HEK293 (cell line): ENCODE measurements around the gene IFRD2.
A peak's percentile ranks its signal among the peaks of the same experiment; 100 is the strongest.

Experiments used
- CTCF ChIA-PET: fragments of 350-600 bp; formaldehyde crosslinking; extraction: SDS; loops from one replicate; lab custom pipeline; 2021; ENCODE audit warnings: antibody characterized with exemption; lab: Yijun Ruan, JAX
- POLR2A ChIA-PET: fragments of 300-600 bp; formaldehyde crosslinking; extraction: SDS; loops from one replicate; lab custom pipeline; 2020; ENCODE audit warnings: antibody characterized with exemption, inconsistent platforms; lab: Yijun Ruan, JAX
- H3K27ac ChIP-seq: fragments of 200-500 bp; sonication (Bioruptor generic); 2 replicates; pipeline ENCODE4 v1.5.1; 2014; ENCODE audit warnings: low read depth, low read length, control low read depth, inconsistent platforms; ENCODE audit errors: extremely low read depth
- H3K36me3 ChIP-seq, 2 experiments: fragments of 200-500 bp in 1 of 2; sonication (Bioruptor generic) in 1 of 2; 1 replicate in 1 of 2; 2 replicates in 1 of 2; pipeline ENCODE4 v1.5.1; 2014 to 2017; ENCODE audit warnings: inconsistent platforms in 2 of 2, low read length in 2 of 2; ENCODE audit not compliant: control insufficient read depth in 2 of 2, insufficient read depth in 1 of 2
- H3K4me1 ChIP-seq: fragments of 200-500 bp; sonication (Bioruptor generic); 2 replicates; pipeline ENCODE4 v1.5.1; 2014; ENCODE audit warnings: mild to moderate bottlenecking, low read length, inconsistent platforms; ENCODE audit not compliant: control insufficient read depth, insufficient read depth
- H3K4me3 ChIP-seq: 2 replicates; pipeline ENCODE4 v1.5.1; 2011; ENCODE audit warnings: low read depth, mild to moderate bottlenecking, control low read depth, low read length, moderate library complexity
- H3K9me3 ChIP-seq: fragments of 200-500 bp; sonication (Bioruptor generic); 2 replicates; pipeline ENCODE4 v1.5.1; 2014; ENCODE audit warnings: low read depth, low read length, inconsistent platforms; ENCODE audit not compliant: control insufficient read depth, insufficient read depth
- GLI2 ChIP-seq: fragments of 450-650 bp; formaldehyde crosslinking; IDR thresholded peaks from 2 replicates; pipeline ENCODE4; 2017; ENCODE audit warnings: missing biosample characterization, missing genetic modification characterization, low read depth, borderline replicate concordance
- GLIS2 ChIP-seq: fragments of 450-650 bp; formaldehyde crosslinking; IDR thresholded peaks from 2 replicates; pipeline ENCODE4 v1.5.1; 2016; ENCODE audit warnings: missing biosample characterization, missing genetic modification characterization
- KLF16 ChIP-seq: fragments of 450-650 bp; formaldehyde crosslinking; IDR thresholded peaks from 2 replicates; pipeline ENCODE4 v1.5.1; 2017; ENCODE audit warnings: missing biosample characterization, missing genetic modification characterization
- KLF8 ChIP-seq: fragments of 450-650 bp; formaldehyde crosslinking; IDR thresholded peaks from 2 replicates; pipeline ENCODE4 v1.5.1; 2016; ENCODE audit warnings: missing biosample characterization, missing genetic modification characterization
- REST ChIP-seq: fragments of 450-650 bp; formaldehyde crosslinking; IDR thresholded peaks from 2 replicates; pipeline ENCODE4 v1.5.1; 2016; ENCODE audit warnings: missing biosample characterization, missing genetic modification characterization
- TRIM28 ChIP-seq: IDR thresholded peaks from 2 replicates; pipeline ENCODE4 v1.6.1; 2011; ENCODE audit warnings: low read length, control low read depth, borderline replicate concordance
- ZFP41 ChIP-seq: fragments of 450-650 bp; formaldehyde crosslinking; IDR thresholded peaks from 2 replicates; pipeline ENCODE4 v1.5.1; 2016; ENCODE audit warnings: missing biosample characterization, missing genetic modification characterization, borderline replicate concordance
- ZIC2 ChIP-seq: fragments of 450-650 bp; formaldehyde crosslinking; IDR thresholded peaks from 2 replicates; pipeline ENCODE4 v1.5.1; 2016; ENCODE audit warnings: missing biosample characterization, missing genetic modification characterization
- ZNF223 ChIP-seq: fragments of 450-650 bp; formaldehyde crosslinking; IDR thresholded peaks from 2 replicates; pipeline ENCODE4 v1.5.1; 2016; ENCODE audit warnings: missing biosample characterization, missing genetic modification characterization
- ZNF280C ChIP-seq: fragments of 450-650 bp; formaldehyde crosslinking; IDR thresholded peaks from 2 replicates; pipeline ENCODE4 v1.5.1; 2016; ENCODE audit warnings: missing biosample characterization, missing genetic modification characterization
- ZNF366 ChIP-seq: fragments of 450-650 bp; formaldehyde crosslinking; conservative IDR thresholded peaks from 2 replicates; pipeline ENCODE4 v1.5.1; 2016; ENCODE audit warnings: missing biosample characterization, missing genetic modification characterization
- ZNF473 ChIP-seq: fragments of 450-650 bp; formaldehyde crosslinking; IDR thresholded peaks from 2 replicates; pipeline ENCODE4 v1.5.1; 2017; ENCODE audit warnings: missing biosample characterization, missing genetic modification characterization
- ZNF521 ChIP-seq: fragments of 450-650 bp; formaldehyde crosslinking; IDR thresholded peaks from 2 replicates; pipeline ENCODE4 v1.5.1; 2017; ENCODE audit warnings: missing biosample characterization, mild to moderate bottlenecking, missing genetic modification characterization
- ZNF560 ChIP-seq: fragments of 450-650 bp; formaldehyde crosslinking; IDR thresholded peaks from 2 replicates; pipeline ENCODE4 v1.5.1; 2017; ENCODE audit warnings: missing biosample characterization, missing genetic modification characterization, borderline replicate concordance
- ZNF624 ChIP-seq: fragments of 450-650 bp; formaldehyde crosslinking; IDR thresholded peaks from 2 replicates; pipeline ENCODE4 v1.5.1; 2017; ENCODE audit warnings: missing biosample characterization, missing genetic modification characterization
- ZNF639 ChIP-seq: fragments of 450-650 bp; formaldehyde crosslinking; IDR thresholded peaks from 2 replicates; pipeline ENCODE4 v1.5.1; 2016; ENCODE audit warnings: missing biosample characterization, missing genetic modification characterization
- ZNF654 ChIP-seq: fragments of 450-650 bp; formaldehyde crosslinking; IDR thresholded peaks from 2 replicates; pipeline ENCODE4 v1.5.1; 2016; ENCODE audit warnings: low read depth, missing biosample characterization, missing genetic modification characterization
- ZNF677 ChIP-seq: fragments of 450-650 bp; IDR thresholded peaks from 2 replicates; pipeline ENCODE4 v1.5.0; 2018; ENCODE audit warnings: missing biosample characterization, mild to moderate bottlenecking, missing genetic modification characterization, moderate library complexity
- ZNF707 ChIP-seq: fragments of 450-650 bp; formaldehyde crosslinking; IDR thresholded peaks from 2 replicates; pipeline ENCODE4 v1.5.1; 2016; ENCODE audit warnings: missing biosample characterization, missing genetic modification characterization
- ZNF791 ChIP-seq: fragments of 450-650 bp; formaldehyde crosslinking; IDR thresholded peaks from 2 replicates; pipeline ENCODE4 v1.5.1; 2016; ENCODE audit warnings: missing biosample characterization, missing genetic modification characterization
- ZNF792 ChIP-seq: fragments of 450-650 bp; formaldehyde crosslinking; IDR thresholded peaks from 2 replicates; pipeline ENCODE4 v1.5.1; 2016; ENCODE audit warnings: missing biosample characterization, missing genetic modification characterization
- ZXDB ChIP-seq: fragments of 450-650 bp; formaldehyde crosslinking; IDR thresholded peaks from 2 replicates; pipeline ENCODE4 v1.5.1; 2016; ENCODE audit warnings: missing biosample characterization, missing genetic modification characterization
- TF ChIP-seq, protein P1 (sequence below): fragments of 450-650 bp; formaldehyde crosslinking; IDR thresholded peaks from 2 replicates; pipeline ENCODE4 v1.5.1; 2017; ENCODE audit warnings: missing biosample characterization, missing genetic modification characterization
- TF ChIP-seq, protein P2 (sequence below): fragments of 450-650 bp; formaldehyde crosslinking; IDR thresholded peaks from 2 replicates; pipeline ENCODE4 v1.5.1; 2017; ENCODE audit warnings: missing biosample characterization, mild to moderate bottlenecking, missing genetic modification characterization, moderate library complexity
- TF ChIP-seq, protein P3 (sequence below): fragments of 450-650 bp; formaldehyde crosslinking; IDR thresholded peaks from 2 replicates; pipeline ENCODE4 v1.5.1; 2016; ENCODE audit warnings: missing biosample characterization, missing genetic modification characterization

Gene IFRD2

DNA sequence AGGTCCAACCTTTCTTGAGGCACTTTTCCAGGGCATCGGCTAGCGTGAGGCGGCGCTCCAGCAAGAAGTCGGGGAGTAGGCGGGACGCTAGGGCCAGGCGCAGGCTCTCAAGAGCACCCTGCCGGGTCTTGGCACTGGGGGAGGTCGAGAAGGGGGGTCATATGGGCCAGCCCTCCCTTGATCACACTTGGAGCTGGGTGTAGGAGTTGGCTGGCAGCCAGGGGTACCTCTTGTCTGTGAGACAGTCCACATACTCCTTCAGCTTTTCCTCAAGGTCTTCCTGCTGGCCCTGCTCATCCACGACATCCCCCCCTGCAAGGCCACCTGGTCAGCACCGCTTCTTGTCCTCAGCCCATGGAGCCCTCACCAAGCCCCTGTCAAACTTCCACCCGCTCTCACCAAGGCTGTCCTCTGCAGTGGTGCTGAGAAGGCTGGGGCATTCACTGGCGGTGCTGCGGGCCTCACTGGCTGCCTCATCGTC lies 2.0 kb downstream of the IFRD2 start (continued):
- TF ChIP-seq ZNF280C (tag by site-specific recombination) (no peak), REST (tag by site-specific recombination) (0 out of 2 replicates have a peak, but pooled peaks have one; percentile 25), ZNF792 (tag by site-specific recombination) (no peak), ZNF654 (tag by site-specific recombination) (no peak), TRIM28 (no peak), ZFP41 (no peak), GLIS2 (no peak), ZNF473 (tag by site-specific recombination) (no peak), ZNF366 (no peak), ZNF521 (no peak), KLF16 (no peak), KLF8 (tag by site-specific recombination) (no peak), ZXDB (tag by site-specific recombination) (no peak)
- TF ChIP-seq, protein P1, sequence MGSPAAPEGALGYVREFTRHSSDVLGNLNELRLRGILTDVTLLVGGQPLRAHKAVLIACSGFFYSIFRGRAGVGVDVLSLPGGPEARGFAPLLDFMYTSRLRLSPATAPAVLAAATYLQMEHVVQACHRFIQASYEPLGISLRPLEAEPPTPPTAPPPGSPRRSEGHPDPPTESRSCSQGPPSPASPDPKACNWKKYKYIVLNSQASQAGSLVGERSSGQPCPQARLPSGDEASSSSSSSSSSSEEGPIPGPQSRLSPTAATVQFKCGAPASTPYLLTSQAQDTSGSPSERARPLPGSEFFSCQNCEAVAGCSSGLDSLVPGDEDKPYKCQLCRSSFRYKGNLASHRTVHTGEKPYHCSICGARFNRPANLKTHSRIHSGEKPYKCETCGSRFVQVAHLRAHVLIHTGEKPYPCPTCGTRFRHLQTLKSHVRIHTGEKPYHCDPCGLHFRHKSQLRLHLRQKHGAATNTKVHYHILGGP (tag by site-specific recombination), result no peak

DNA sequence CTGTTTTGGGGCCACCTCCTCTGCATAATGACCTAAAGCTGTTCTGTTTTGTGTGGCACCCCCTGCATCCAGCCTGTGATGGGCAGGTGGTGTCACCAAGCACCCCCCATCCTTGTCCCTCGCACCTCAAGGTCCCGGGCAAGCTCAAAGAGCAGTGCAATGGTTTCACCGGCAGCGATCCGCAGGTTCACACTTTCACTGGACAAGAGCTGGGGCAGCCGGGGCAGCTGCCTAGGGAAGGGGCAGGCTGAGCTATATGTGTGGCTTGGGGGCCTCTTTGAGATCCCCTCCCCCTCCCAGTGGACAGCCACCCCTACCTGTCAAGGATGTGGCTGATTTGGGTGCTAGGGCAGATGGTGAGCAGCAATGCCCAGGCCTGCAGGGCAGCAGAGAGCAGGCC lies 3.1 kb downstream of the IFRD2 start:
- POLR2A ChIA-PET, result interaction anchor here (1.2 kb wide), 1 partner anchor 48 kb away, joined by 5 read pairs; no protein-coding TSS in a partner anchor
- no peak for TF ChIP-seq ZNF223 (tag by site-specific recombination)
- no peak for TF ChIP-seq ZNF677 (tag by site-specific recombination)
- TF ChIP-seq ZNF791 (tag by site-specific recombination), result no peak
- no peak for TF ChIP-seq TRIM28
- no peak for TF ChIP-seq GLI2 (tag by site-specific recombination)
- no peak for TF ChIP-seq ZNF560
- TF ChIP-seq, protein P2, sequence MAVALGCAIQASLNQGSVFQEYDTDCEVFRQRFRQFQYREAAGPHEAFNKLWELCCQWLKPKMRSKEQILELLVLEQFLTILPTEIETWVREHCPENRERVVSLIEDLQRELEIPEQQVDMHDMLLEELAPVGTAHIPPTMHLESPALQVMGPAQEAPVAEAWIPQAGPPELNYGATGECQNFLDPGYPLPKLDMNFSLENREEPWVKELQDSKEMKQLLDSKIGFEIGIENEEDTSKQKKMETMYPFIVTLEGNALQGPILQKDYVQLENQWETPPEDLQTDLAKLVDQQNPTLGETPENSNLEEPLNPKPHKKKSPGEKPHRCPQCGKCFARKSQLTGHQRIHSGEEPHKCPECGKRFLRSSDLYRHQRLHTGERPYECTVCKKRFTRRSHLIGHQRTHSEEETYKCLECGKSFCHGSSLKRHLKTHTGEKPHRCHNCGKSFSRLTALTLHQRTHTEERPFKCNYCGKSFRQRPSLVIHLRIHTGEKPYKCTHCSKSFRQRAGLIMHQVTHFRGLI (tag by site-specific recombination), result no peak
- no peak for TF ChIP-seq ZNF624 (tag by site-specific recombination)
- no peak for TF ChIP-seq ZNF707
- TF ChIP-seq ZNF521, result no peak
- TF ChIP-seq, protein P3, sequence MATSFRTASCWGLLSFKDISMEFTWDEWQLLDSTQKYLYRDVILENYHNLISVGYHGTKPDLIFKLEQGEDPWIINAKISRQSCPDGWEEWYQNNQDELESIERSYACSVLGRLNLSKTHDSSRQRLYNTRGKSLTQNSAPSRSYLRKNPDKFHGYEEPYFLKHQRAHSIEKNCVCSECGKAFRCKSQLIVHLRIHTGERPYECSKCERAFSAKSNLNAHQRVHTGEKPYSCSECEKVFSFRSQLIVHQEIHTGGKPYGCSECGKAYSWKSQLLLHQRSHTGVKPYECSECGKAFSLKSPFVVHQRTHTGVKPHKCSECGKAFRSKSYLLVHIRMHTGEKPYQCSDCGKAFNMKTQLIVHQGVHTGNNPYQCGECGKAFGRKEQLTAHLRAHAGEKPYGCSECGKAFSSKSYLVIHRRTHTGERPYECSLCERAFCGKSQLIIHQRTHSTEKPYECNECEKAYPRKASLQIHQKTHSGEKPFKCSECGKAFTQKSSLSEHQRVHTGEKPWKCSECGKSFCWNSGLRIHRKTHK, result no peak
- no peak for TF ChIP-seq ZIC2 (tag by site-specific recombination)
- no peak for TF ChIP-seq ZNF639 (tag by site-specific recombination)
- Histone ChIP-seq H3K4me1 (no peaks in the 10 kb centered on the region), H3K36me3 (peaks cover 0 to 46% of the 10 kb centered on the region in 2 experiments; a peak in 1 of 3 replicates), H3K27ac (no peak overlapping the region), H3K4me3 (no peak overlapping the region), H3K9me3 (no peaks in the 10 kb centered on the region)
- CTCF ChIA-PET, result interaction anchor here (0.9 to 1.3 kb wide), 2 partner anchors 14 to 35 kb away, joined by 4 read pairs; no protein-coding TSS in a partner anchor
